WTC11 (cell line): ENCODE measurements around the gene SCN4B.

Experiments used
- GABPB1 ChIP-seq: sonication (generic); formaldehyde crosslinking; IDR thresholded peaks from 2 replicates; pipeline ENCODE4 v1.8.1; 2023; ENCODE audit warnings: mild to moderate bottlenecking, missing genetic modification reagents
- TF ChIP-seq, protein P1 (sequence below): fragments of 200-600 bp; IDR thresholded peaks from 2 replicates; pipeline ENCODE4 v1.8.0; 2022; ENCODE audit warnings: antibody characterized with exemption
- TF ChIP-seq, protein P2 (sequence below): sonication (generic); formaldehyde crosslinking; IDR thresholded peaks from 2 replicates; pipeline ENCODE4 v1.8.1; 2022; ENCODE audit warnings: low read depth, missing genetic modification reagents, borderline replicate concordance
- TF ChIP-seq, protein P3 (sequence below): sonication (generic); formaldehyde crosslinking; IDR thresholded peaks from 2 replicates; pipeline ENCODE4 v1.8.0; 2022; ENCODE audit warnings: missing genetic modification reagents

DNA sequence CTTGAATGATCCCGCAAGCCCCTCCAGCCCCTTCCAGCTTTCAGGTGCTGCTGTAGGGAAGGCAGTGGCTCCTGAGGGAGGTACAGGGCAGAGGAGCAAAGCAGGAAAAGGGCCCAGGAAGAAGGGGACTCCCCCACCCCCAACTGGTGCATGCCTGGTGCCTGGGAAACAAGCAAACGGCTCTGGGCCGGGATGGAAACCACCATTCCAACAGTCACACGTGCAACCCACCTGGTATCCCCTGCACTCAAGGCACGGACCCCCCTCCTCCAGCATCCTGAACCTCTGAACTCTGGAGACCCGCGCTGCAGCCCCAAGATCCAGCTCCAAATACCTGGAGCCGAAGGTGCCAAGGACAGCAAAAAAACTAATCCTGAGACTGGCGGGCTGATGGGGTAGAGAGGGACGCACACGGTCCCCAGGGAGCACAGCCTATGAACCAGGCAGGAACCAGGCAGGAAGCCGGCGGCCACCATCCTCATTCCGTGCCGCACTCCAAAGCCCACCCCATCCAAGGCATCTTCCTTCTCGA is 537 bp downstream of the SCN4B start:
- TF ChIP-seq, protein P1, sequence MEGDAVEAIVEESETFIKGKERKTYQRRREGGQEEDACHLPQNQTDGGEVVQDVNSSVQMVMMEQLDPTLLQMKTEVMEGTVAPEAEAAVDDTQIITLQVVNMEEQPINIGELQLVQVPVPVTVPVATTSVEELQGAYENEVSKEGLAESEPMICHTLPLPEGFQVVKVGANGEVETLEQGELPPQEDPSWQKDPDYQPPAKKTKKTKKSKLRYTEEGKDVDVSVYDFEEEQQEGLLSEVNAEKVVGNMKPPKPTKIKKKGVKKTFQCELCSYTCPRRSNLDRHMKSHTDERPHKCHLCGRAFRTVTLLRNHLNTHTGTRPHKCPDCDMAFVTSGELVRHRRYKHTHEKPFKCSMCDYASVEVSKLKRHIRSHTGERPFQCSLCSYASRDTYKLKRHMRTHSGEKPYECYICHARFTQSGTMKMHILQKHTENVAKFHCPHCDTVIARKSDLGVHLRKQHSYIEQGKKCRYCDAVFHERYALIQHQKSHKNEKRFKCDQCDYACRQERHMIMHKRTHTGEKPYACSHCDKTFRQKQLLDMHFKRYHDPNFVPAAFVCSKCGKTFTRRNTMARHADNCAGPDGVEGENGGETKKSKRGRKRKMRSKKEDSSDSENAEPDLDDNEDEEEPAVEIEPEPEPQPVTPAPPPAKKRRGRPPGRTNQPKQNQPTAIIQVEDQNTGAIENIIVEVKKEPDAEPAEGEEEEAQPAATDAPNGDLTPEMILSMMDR = no peak
- TF ChIP-seq, protein P2, sequence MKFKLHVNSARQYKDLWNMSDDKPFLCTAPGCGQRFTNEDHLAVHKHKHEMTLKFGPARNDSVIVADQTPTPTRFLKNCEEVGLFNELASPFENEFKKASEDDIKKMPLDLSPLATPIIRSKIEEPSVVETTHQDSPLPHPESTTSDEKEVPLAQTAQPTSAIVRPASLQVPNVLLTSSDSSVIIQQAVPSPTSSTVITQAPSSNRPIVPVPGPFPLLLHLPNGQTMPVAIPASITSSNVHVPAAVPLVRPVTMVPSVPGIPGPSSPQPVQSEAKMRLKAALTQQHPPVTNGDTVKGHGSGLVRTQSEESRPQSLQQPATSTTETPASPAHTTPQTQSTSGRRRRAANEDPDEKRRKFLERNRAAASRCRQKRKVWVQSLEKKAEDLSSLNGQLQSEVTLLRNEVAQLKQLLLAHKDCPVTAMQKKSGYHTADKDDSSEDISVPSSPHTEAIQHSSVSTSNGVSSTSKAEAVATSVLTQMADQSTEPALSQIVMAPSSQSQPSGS (CRISPR knock-in tag) = no peak
- TF ChIP-seq, protein P3, sequence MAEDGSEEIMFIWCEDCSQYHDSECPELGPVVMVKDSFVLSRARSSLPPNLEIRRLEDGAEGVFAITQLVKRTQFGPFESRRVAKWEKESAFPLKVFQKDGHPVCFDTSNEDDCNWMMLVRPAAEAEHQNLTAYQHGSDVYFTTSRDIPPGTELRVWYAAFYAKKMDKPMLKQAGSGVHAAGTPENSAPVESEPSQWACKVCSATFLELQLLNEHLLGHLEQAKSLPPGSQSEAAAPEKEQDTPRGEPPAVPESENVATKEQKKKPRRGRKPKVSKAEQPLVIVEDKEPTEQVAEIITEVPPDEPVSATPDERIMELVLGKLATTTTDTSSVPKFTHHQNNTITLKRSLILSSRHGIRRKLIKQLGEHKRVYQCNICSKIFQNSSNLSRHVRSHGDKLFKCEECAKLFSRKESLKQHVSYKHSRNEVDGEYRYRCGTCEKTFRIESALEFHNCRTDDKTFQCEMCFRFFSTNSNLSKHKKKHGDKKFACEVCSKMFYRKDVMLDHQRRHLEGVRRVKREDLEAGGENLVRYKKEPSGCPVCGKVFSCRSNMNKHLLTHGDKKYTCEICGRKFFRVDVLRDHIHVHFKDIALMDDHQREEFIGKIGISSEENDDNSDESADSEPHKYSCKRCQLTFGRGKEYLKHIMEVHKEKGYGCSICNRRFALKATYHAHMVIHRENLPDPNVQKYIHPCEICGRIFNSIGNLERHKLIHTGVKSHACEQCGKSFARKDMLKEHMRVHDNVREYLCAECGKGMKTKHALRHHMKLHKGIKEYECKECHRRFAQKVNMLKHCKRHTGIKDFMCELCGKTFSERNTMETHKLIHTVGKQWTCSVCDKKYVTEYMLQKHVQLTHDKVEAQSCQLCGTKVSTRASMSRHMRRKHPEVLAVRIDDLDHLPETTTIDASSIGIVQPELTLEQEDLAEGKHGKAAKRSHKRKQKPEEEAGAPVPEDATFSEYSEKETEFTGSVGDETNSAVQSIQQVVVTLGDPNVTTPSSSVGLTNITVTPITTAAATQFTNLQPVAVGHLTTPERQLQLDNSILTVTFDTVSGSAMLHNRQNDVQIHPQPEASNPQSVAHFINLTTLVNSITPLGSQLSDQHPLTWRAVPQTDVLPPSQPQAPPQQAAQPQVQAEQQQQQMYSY (CRISPR knock-in tag) = no peak
- TF ChIP-seq GABPB1 (CRISPR knock-in tag) = no peak
